H9 (cell line): ENCODE measurements around the gene P4HA2. TPM values are rescaled to one million over a fixed set of nuclear protein-coding genes. Genes with fewer than 3 reads are reported as not detected.

Experiments used
- DNase-seq: peaks from one replicate; pipeline ENCODE4 v3.0.0-alpha.2; 2017
- H2AFZ ChIP-seq: one replicate; pipeline ENCODE4 v1.6.1; 2013; ENCODE audit warnings: mild to moderate bottlenecking, low read length, control low read depth, moderate library complexity
- H2AK5ac ChIP-seq: 2 replicates; pipeline ENCODE4 v1.6.1; 2013; ENCODE audit warnings: low read length, control low read depth, mixed read lengths; ENCODE audit not compliant: insufficient read length
- H2BK120ac ChIP-seq: one replicate; pipeline ENCODE4 v1.6.1; 2013; ENCODE audit warnings: low read depth, mild to moderate bottlenecking, low read length, control low read depth, inconsistent platforms; ENCODE audit not compliant: poor library complexity, severe bottlenecking
- H2BK12ac ChIP-seq: 2 replicates; pipeline ENCODE4 v1.6.1; 2013; ENCODE audit warnings: low read length, control low read depth, mixed read lengths, low read depth; ENCODE audit not compliant: insufficient read length
- H2BK15ac ChIP-seq: 2 replicates; pipeline ENCODE4 v1.6.1; 2013; ENCODE audit warnings: low read depth, low read length, control low read depth
- H2BK20ac ChIP-seq: one replicate; pipeline ENCODE4 v1.6.1; 2013; ENCODE audit warnings: low read depth, mild to moderate bottlenecking, low read length, control low read depth, inconsistent platforms; ENCODE audit not compliant: poor library complexity, severe bottlenecking
- H2BK5ac ChIP-seq: 2 replicates; pipeline ENCODE4 v1.6.1; 2013; ENCODE audit warnings: low read length, control low read depth, mixed read lengths; ENCODE audit not compliant: insufficient read length
- H3K14ac ChIP-seq: 2 replicates; pipeline ENCODE4 v1.6.1; 2013; ENCODE audit warnings: low read length, control low read depth; ENCODE audit not compliant: insufficient read depth
- H3K18ac ChIP-seq: 2 replicates; pipeline ENCODE4 v1.6.1; 2013; ENCODE audit warnings: low read depth, mild to moderate bottlenecking, mixed read lengths, low read length, control low read depth; ENCODE audit not compliant: insufficient read length
- H3K23ac ChIP-seq: 2 replicates; pipeline ENCODE4 v1.6.1; 2013; ENCODE audit warnings: low read length, control low read depth, mixed read lengths, low read depth; ENCODE audit not compliant: insufficient read length
- H3K23me2 ChIP-seq: 2 replicates; pipeline ENCODE4 v1.6.1; 2013; ENCODE audit warnings: low read depth, mild to moderate bottlenecking, mixed read lengths, low read length, control low read depth; ENCODE audit not compliant: insufficient read length, poor library complexity, severe bottlenecking
- H3K27ac ChIP-seq: 2 replicates; pipeline ENCODE4 v1.5.1; 2013; ENCODE audit warnings: low read length, control low read depth, mixed read lengths, low read depth; ENCODE audit not compliant: insufficient read length
- H3K27me3 ChIP-seq: 2 replicates; pipeline ENCODE4 v1.6.1; 2013; ENCODE audit warnings: low read length, control low read depth, inconsistent platforms; ENCODE audit not compliant: insufficient read depth
- H3K4ac ChIP-seq: 2 replicates; pipeline ENCODE4 v1.6.1; 2013; ENCODE audit warnings: low read depth, mild to moderate bottlenecking, control low read depth, inconsistent platforms, low read length, moderate library complexity
- H3K4me1 ChIP-seq: 2 replicates; pipeline ENCODE4 v1.6.1; 2013; ENCODE audit warnings: low read length, control low read depth, inconsistent platforms; ENCODE audit not compliant: insufficient read depth
- H3K4me2 ChIP-seq: 2 replicates; pipeline ENCODE4 v1.6.1; 2013; ENCODE audit warnings: low read length, control low read depth, mixed read lengths; ENCODE audit not compliant: insufficient read length, insufficient read depth
- H3K56ac ChIP-seq: 2 replicates; pipeline ENCODE4 v1.6.1; 2013; ENCODE audit warnings: low read depth, mild to moderate bottlenecking, mixed read lengths, low read length, control low read depth; ENCODE audit not compliant: insufficient read length
- H3K79me1 ChIP-seq: 2 replicates; pipeline ENCODE4 v1.6.1; 2013; ENCODE audit warnings: low read depth, mild to moderate bottlenecking, moderate library complexity, low read length, control low read depth, inconsistent platforms; ENCODE audit not compliant: insufficient read depth, poor library complexity, severe bottlenecking
- H3K79me2 ChIP-seq: 2 replicates; pipeline ENCODE4 v1.6.1; 2013; ENCODE audit warnings: low read length, control low read depth, inconsistent platforms; ENCODE audit not compliant: insufficient read depth
- H3K9ac ChIP-seq: 2 replicates; pipeline ENCODE4 v1.6.1; 2013; ENCODE audit warnings: low read length, control low read depth, mixed read lengths; ENCODE audit not compliant: insufficient read length; ENCODE audit errors: extremely low read depth
- H3K9me3 ChIP-seq: one replicate; pipeline ENCODE4 v1.6.1; 2013; ENCODE audit warnings: low read depth, low read length, inconsistent platforms; ENCODE audit not compliant: control insufficient read depth
- H3T11ph ChIP-seq: one replicate; pipeline ENCODE4 v1.6.1; 2013; ENCODE audit warnings: mild to moderate bottlenecking, low read length, control low read depth, inconsistent platforms
- H4K20me1 ChIP-seq: one replicate; pipeline ENCODE4 v1.6.1; 2013; ENCODE audit not compliant: control insufficient read depth, insufficient read length, insufficient read depth
- H4K5ac ChIP-seq: 2 replicates; pipeline ENCODE4 v1.6.1; 2013; ENCODE audit warnings: low read depth, mild to moderate bottlenecking, mixed read lengths, low read length, control low read depth; ENCODE audit not compliant: insufficient read length
- H4K8ac ChIP-seq: replicated peaks from 2 replicates; pipeline ENCODE4 v1.6.1; 2013; ENCODE audit warnings: low read length, control low read depth, mixed read lengths, low read depth; ENCODE audit not compliant: insufficient read length
- H4K91ac ChIP-seq: 2 replicates; pipeline ENCODE4 v1.6.1; 2013; ENCODE audit warnings: low read depth, mild to moderate bottlenecking, moderate library complexity, mixed read lengths, low read length, control low read depth; ENCODE audit not compliant: insufficient read length
- H3K27ac Mint-ChIP-seq, 3 experiments: 2 replicates in 2 of 3; 3 replicates in 1 of 3; pipeline ENCODE4 v1.8.0; 2020 to 2021; ENCODE audit warnings: mixed read lengths in 3 of 3, mild to moderate bottlenecking in 1 of 3, moderate library complexity in 1 of 3
- H3K27me3 Mint-ChIP-seq: 2 replicates; pipeline ENCODE4 v1.8.0; 2021; ENCODE audit warnings: low read depth, mild to moderate bottlenecking, moderate library complexity, mixed read lengths
- H3K36me3 Mint-ChIP-seq, 3 experiments: 2 replicates in 2 of 3; 3 replicates in 1 of 3; pipeline ENCODE4 v1.8.0; 2020 to 2021; ENCODE audit warnings: low read depth in 3 of 3, mixed read lengths in 3 of 3; ENCODE audit not compliant: insufficient read depth in 1 of 3
- H3K4me1 Mint-ChIP-seq, 2 experiments: 2 replicates each; pipeline ENCODE4 v1.8.0; 2020; ENCODE audit warnings: mixed read lengths in 2 of 2
- H3K4me3 Mint-ChIP-seq, 2 experiments: 2 replicates in 1 of 2; 3 replicates in 1 of 2; pipeline ENCODE4 v1.8.0; 2020 to 2021; ENCODE audit warnings: mild to moderate bottlenecking in 2 of 2, mixed read lengths in 2 of 2, moderate library complexity in 1 of 2
- H3K9me3 Mint-ChIP-seq, 2 experiments: 2 replicates in 1 of 2; 3 replicates in 1 of 2; pipeline ENCODE4 v1.8.0; 2020; ENCODE audit warnings: mild to moderate bottlenecking in 2 of 2, mixed read lengths in 2 of 2, moderate library complexity in 1 of 2
- WGBS: extraction: QIAGEN DNeasy Blood & Tissue Kit; methylation state at CpG from one replicate; pipeline ENCODE4 v1.1.7; 2013; ENCODE audit warnings: missing lambda C conversion rate, low lambda C conversion rate, mixed read lengths; ENCODE audit not compliant: insufficient read length; ENCODE audit errors: extremely low coverage; 5-methylcytosine and 5-hydroxymethylcytosine counted together
- total RNA-seq: library from RNA; stranded (reverse); gene quantifications from 2 replicates; pipeline ENCODE4 v1.2.1, GENCODE V29; 2021
- TF ChIP-seq, protein P1 (sequence below): fragments of 200-600 bp; sonication (generic); conservative IDR thresholded peaks from 3 replicates; pipeline ENCODE4 v1.8.0; 2021; ENCODE audit warnings: antibody characterized with exemption, mild to moderate bottlenecking

Gene P4HA2
- total RNA-seq, 1 experiment from 2014 or later, result 15.3 TPM

DNA sequence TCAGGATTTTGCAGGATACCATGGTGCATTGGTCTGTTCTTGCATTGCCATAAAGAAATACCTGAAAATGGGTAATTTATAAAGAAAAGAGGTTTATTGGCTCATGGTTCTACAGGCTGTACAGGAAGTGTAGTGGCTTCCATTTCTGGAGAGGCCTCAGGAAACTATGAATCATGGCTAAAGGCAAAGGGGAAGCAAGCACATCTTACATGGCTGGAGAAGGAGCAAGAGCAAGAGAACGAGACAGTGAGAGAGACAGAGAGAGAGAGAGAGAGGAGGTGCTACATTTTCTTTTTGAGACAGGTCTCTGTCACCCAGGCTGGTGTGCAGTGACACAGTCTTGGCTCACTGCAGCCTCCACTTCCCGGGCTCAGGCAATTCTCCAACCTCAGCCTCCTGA lies 43.9 kb downstream of the P4HA2 start:
- Histone ChIP-seq H4K5ac (no peak overlapping the region), H3K4me1 (no peaks in the 10 kb centered on the region), H4K91ac (no peak overlapping the region), H3K27me3 (no peaks in the 10 kb centered on the region), H3K4me2 (no peak overlapping the region), H3K79me2 (no peaks in the 10 kb centered on the region), H2AK5ac (no peak overlapping the region), H3K27ac (no peak overlapping the region), H2BK12ac (no peak overlapping the region), H4K20me1 (no peaks in the 10 kb centered on the region), H3K9me3 (no peaks in the 10 kb centered on the region), H3K4ac (no peak overlapping the region), H3K23ac (no peak overlapping the region), H3K56ac (no peak overlapping the region), H2BK20ac (no peak overlapping the region), H3K18ac (no peak overlapping the region), H2BK15ac (no peak overlapping the region), H2BK5ac (no peak overlapping the region), H3K14ac (no peak overlapping the region), H2AFZ (no peak overlapping the region), H4K8ac (no peak overlapping the region), H3K23me2 (no peaks in the 10 kb centered on the region), H3T11ph (no peak overlapping the region), H2BK120ac (peak overlapping the region; percentile 48), H3K9ac (no peak overlapping the region), H3K79me1 (no peaks in the 10 kb centered on the region)
- DNase-seq, result no peak
- Mint-ChIP-seq H3K4me3 (no peak overlapping the region), H3K27ac (no peak overlapping the region), H3K4me1 (peaks cover 9 to 17% of the 10 kb centered on the region in 2 experiments), H3K36me3 (no peaks in the 10 kb centered on the region; a peak in 1 of 7 replicates), H3K9me3 (no peaks in the 10 kb centered on the region), H3K27me3 (peaks cover 4% of the 10 kb centered on the region; the same call in 1 of the 2 replicates)
- TF ChIP-seq, protein P1, sequence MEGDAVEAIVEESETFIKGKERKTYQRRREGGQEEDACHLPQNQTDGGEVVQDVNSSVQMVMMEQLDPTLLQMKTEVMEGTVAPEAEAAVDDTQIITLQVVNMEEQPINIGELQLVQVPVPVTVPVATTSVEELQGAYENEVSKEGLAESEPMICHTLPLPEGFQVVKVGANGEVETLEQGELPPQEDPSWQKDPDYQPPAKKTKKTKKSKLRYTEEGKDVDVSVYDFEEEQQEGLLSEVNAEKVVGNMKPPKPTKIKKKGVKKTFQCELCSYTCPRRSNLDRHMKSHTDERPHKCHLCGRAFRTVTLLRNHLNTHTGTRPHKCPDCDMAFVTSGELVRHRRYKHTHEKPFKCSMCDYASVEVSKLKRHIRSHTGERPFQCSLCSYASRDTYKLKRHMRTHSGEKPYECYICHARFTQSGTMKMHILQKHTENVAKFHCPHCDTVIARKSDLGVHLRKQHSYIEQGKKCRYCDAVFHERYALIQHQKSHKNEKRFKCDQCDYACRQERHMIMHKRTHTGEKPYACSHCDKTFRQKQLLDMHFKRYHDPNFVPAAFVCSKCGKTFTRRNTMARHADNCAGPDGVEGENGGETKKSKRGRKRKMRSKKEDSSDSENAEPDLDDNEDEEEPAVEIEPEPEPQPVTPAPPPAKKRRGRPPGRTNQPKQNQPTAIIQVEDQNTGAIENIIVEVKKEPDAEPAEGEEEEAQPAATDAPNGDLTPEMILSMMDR, result no peak
- WGBS, result no CpG with 5 or more reads among the region's 2 CpGs
